ENCODE results near the gene TNFAIP8.
"Not testable (repeated sequence)": the region's sequence is repeated elsewhere in the genome, so short reads cannot be mapped to it uniquely, and the experiment has no call there.

Gene TNFAIP8

GRCh38 chr5:119411361-119412278, 55.8 kb downstream of the TNFAIP8 start:
- peak; percentile 95 for DNase-seq (ENCODE audit: low read depth)
- TF ChIP-seq, protein P1, sequence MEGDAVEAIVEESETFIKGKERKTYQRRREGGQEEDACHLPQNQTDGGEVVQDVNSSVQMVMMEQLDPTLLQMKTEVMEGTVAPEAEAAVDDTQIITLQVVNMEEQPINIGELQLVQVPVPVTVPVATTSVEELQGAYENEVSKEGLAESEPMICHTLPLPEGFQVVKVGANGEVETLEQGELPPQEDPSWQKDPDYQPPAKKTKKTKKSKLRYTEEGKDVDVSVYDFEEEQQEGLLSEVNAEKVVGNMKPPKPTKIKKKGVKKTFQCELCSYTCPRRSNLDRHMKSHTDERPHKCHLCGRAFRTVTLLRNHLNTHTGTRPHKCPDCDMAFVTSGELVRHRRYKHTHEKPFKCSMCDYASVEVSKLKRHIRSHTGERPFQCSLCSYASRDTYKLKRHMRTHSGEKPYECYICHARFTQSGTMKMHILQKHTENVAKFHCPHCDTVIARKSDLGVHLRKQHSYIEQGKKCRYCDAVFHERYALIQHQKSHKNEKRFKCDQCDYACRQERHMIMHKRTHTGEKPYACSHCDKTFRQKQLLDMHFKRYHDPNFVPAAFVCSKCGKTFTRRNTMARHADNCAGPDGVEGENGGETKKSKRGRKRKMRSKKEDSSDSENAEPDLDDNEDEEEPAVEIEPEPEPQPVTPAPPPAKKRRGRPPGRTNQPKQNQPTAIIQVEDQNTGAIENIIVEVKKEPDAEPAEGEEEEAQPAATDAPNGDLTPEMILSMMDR (IDR thresholded peaks at IDR 0.05; ENCODE audit: insufficient read depth, low read depth, low read length, missing control alignments): peak; percentile 92
- peak overlapping the region; percentile 59 for H3K4me3 ChIP-seq (ENCODE audit: low read length)

DNA sequence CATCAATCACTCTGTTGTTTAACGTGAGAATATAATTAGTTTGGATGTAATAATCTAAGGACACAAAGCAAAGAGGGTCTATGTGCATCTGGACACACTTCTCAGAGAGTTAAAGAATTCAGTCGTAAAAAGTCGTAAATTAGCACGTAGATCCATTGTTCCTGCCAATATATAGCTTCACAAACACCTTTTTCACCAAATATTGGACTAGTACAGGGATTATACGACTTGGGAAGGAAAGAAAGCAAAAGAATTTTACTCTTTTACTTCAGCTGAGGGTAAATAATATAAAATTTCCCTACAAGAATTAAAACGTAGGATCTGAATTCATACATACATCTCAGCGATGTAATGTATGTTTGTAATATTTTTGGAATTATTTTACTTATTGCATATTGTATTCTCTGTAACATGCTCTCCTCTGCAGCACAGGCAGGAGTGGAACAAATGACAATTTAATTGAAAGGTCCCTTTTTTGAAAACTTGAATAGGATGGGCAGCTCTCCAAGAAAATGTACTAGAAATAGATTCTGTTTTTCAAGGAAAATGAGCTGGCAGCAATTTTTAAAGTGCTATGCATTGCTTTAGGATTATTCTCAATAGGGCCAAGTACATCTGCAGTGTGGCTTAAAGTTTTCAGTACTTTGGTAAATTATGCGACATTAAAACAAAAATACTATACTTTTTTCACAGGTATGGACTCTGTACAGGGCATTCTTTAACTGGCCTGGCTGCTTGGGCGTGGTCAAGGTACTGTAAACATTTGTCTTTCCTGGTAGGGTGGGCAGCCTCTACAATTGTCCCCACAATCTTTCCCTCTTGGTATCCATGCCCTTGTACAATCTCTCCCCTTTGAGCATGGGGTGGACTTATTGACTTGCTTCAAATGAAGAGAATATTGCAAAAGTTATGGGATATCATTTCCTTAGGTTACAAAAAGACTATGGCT, 56.7 kb downstream of the TNFAIP8 start:
- DNase-seq (ENCODE audit: low read depth): no peak
- TF ChIP-seq, protein P1 (IDR thresholded peaks at IDR 0.05; ENCODE audit: insufficient read depth, low read depth, low read length, missing control alignments): no peak
- H3K4me3 ChIP-seq (ENCODE audit: low read length): no peak overlapping the region

GRCh38 chr5:119414124-119414734, 58.4 kb downstream of the TNFAIP8 start:
- H3K4me3 ChIP-seq (ENCODE audit: low read length); DNase-seq (ENCODE audit: low read depth): not testable (repeated sequence)

GRCh38 chr5:119417891-119418605, 62.2 kb downstream of the TNFAIP8 start:
- no peak overlapping the region for H3K4me3 ChIP-seq (ENCODE audit: low read length)
- TF ChIP-seq, protein P1 (IDR thresholded peaks at IDR 0.05; ENCODE audit: insufficient read depth, low read depth, low read length, missing control alignments): no peak
- peak; percentile 48 for DNase-seq (ENCODE audit: low read depth)

DNA sequence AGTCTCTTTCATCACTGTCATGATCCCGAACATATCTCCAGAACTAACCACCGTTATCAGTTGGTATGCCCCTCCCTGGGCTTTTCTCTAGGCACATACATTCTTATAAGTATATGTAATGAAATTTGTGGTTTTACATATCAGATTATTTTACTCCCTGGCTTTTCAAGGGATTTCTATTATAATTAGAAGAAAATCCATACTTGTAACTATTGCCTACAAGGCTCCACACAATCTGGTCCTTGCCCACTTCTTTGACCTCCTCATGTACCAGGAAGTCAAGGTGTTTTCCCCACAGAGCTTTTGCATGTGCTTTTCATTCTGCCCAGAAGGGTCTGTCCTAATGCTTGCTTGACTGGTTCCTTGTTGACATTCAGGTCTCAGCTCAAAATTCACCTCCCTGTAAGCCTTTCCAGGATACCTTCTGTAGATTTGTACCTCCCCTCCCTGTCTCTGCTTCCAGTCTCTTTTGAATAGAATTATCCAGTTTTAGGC, 62.8 kb downstream of the TNFAIP8 start:
- TF ChIP-seq, protein P1 (IDR thresholded peaks at IDR 0.05; ENCODE audit: insufficient read depth, low read depth, low read length, missing control alignments): no peak

DNA sequence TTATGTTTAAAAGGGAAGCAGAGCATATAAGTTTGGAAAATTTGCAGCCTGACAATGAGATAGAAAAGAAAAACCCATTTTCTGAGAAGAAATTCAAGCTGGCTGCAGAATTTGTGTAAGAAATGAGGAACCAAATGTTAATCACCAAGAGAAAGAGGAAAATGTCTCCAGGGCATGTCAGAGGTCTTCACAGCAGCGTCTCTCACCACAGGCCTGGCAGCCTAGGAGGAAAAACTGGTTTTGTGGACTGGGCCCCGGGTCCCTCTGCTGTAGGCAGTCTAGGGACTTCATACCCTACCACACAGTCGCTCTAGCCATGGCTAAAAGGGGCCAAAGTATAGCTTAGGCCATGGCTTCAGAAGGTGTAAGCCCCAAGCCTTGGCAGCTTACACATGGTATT, 64.3 kb downstream of the TNFAIP8 start:
- peak; percentile 77 for DNase-seq (ENCODE audit: low read depth)
- H3K4me3 ChIP-seq (ENCODE audit: low read length): no peak overlapping the region
- TF ChIP-seq, protein P1 (IDR thresholded peaks at IDR 0.05; ENCODE audit: insufficient read depth, low read depth, low read length, missing control alignments): no peak

More for the DNA sequence above, 62.8 kb downstream of the TNFAIP8 start:
- H3K4me3 ChIP-seq (ENCODE audit: low read length): no peak overlapping the region
- peak; percentile 60 for DNase-seq (ENCODE audit: low read depth)
